Right atrium auricular region (tissue), 2 donors: ENCODE measurements around the gene KRT6A. TPM values are rescaled to one million over a fixed set of nuclear protein-coding genes. Genes with fewer than 3 reads are reported as not detected.

Experiments
- DNase-seq: peaks from one replicate; pipeline ENCODE4 v3.0.0-alpha.2; 2019; ENCODE audit warnings: low spot score
- H3K27ac ChIP-seq, 2 donors: fragments of 200-600 bp; sonication (generic); 1 replicate in 1 of 2; 2 replicates in 1 of 2; pipeline ENCODE4 v1.5.1; 2016 to 2019
- H3K27me3 ChIP-seq, 2 donors: fragments of 200-600 bp; sonication (generic); one replicate each; pipeline versions ENCODE4 v1.5.1 to v1.6.0; 2017 to 2019
- H3K36me3 ChIP-seq: fragments of 200-600 bp; sonication (generic); one replicate; pipeline ENCODE4 v1.5.1; 2016
- H3K4me1 ChIP-seq, 2 donors: fragments of 200-600 bp; sonication (generic); one replicate each; pipeline versions ENCODE4 v1.5.1 to v1.6.0; 2017 to 2019
- H3K4me3 ChIP-seq, 2 donors: fragments of 200-600 bp; sonication (generic); 1 replicate in 1 of 2; 2 replicates in 1 of 2; pipeline ENCODE4 v1.5.1; 2017 to 2019; ENCODE audit warnings: mild to moderate bottlenecking in 1 of 2, moderate library complexity in 1 of 2
- H3K9me3 ChIP-seq, 2 donors: fragments of 200-600 bp; sonication (generic); one replicate each; pipeline ENCODE4 v1.5.1; 2019
- CTCF ChIP-seq, 2 donors: fragments of 200-600 bp; sonication (generic); IDR thresholded peaks; one replicate each; pipeline ENCODE4 v1.5.1; 2019; ENCODE audit warnings: antibody characterized with exemption in 2 of 2
- total RNA-seq, 2 donors: library from RNA; depleted of rRNA; stranded (reverse); fragments of >200 nt; gene quantifications; one replicate each; pipeline ENCODE4 v1.1.0, GENCODE V29; 2016

KRT6A gene
- total RNA-seq, 2 donors from 2014 or later = 0.48 to 7.4 TPM

- no peaks in the 10 kb centered on the region for H3K36me3 ChIP-seq
- no peak overlapping the region for H3K4me3 ChIP-seq
- no peak overlapping the region for H3K27ac ChIP-seq
- H3K9me3 ChIP-seq = no peaks in the 10 kb centered on the region
- H3K4me1 ChIP-seq = no peaks in the 10 kb centered on the region
- no peak for TF ChIP-seq CTCF (IDR thresholded peaks at IDR 0.05)
- no peak for DNase-seq
- H3K27me3 ChIP-seq = no peaks in the 10 kb centered on the region
These were observed 34.2 kb upstream of the KRT6A start for GRCh38 chr12:52527121-52527800.

GRCh38 chr12:52526511-52526951 lies 33.5 kb upstream of the KRT6A start:
- Histone ChIP-seq H3K36me3 (no peaks in the 10 kb centered on the region), H3K27ac (no peak overlapping the region), H3K4me1 (no peaks in the 10 kb centered on the region), H3K4me3 (no peak overlapping the region), H3K9me3 (no peaks in the 10 kb centered on the region), H3K27me3 (no peaks in the 10 kb centered on the region)
- no peak for TF ChIP-seq CTCF (IDR thresholded peaks at IDR 0.05)
- DNase-seq = no peak

DNA sequence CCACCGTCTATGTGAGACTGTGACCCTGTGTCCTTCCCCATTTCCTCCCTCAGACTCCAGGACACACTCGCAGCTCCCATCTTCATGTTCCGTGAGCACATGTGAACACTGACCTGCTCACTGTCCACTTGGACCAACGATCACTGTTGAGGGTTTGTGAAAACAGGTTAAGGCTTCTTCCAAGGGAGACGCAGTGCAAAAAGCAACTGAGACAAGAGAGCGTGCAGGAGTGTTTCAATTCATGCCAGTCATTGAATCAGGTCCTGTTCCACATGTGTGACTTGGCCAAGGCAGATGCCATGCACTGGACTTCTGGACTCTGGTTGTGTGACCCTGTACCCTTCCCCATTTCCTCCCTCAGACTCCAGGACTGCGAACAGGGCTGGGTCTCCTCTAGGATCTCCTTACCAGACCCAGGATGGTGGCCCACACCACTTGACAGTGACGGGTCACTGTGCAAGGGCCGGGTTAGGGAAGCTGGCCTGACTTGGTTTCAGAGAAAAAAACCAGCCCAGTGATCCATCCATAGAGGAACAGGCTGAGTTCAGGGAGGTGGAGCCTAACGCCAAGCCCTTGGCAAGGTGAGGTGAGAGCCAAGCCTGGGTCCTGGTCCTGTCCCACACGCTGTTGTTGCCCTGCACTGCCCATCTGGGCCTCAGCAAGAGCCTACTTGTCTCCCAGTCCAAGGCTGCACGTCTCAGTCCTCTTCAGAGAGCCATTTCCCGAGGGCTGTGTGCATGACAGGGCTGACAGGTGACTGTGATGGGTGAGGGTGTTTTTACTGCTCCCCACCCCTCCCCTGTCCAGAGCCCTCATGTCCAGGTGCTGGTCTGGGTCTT lies 32.8 kb upstream of the KRT6A start:
- DNase-seq = peak; percentile 9
- Histone ChIP-seq H3K27me3 (no peaks in the 10 kb centered on the region), H3K27ac (no peak overlapping the region), H3K4me1 (no peaks in the 10 kb centered on the region), H3K9me3 (no peaks in the 10 kb centered on the region), H3K4me3 (no peak overlapping the region), H3K36me3 (no peaks in the 10 kb centered on the region)
- TF ChIP-seq CTCF (IDR thresholded peaks at IDR 0.05) = no peak

- H3K9me3 ChIP-seq = no peaks in the 10 kb centered on the region
- H3K4me1 ChIP-seq = no peaks in the 10 kb centered on the region
- H3K27me3 ChIP-seq = no peaks in the 10 kb centered on the region
- no peaks in the 10 kb centered on the region for H3K36me3 ChIP-seq
- no peak overlapping the region for H3K27ac ChIP-seq
- H3K4me3 ChIP-seq = no peak overlapping the region
- DNase-seq = peak; percentile 1
- no peak for TF ChIP-seq CTCF (IDR thresholded peaks at IDR 0.05)
These were observed 32.0 kb upstream of the KRT6A start for GRCh38 chr12:52524898-52525591.

DNA sequence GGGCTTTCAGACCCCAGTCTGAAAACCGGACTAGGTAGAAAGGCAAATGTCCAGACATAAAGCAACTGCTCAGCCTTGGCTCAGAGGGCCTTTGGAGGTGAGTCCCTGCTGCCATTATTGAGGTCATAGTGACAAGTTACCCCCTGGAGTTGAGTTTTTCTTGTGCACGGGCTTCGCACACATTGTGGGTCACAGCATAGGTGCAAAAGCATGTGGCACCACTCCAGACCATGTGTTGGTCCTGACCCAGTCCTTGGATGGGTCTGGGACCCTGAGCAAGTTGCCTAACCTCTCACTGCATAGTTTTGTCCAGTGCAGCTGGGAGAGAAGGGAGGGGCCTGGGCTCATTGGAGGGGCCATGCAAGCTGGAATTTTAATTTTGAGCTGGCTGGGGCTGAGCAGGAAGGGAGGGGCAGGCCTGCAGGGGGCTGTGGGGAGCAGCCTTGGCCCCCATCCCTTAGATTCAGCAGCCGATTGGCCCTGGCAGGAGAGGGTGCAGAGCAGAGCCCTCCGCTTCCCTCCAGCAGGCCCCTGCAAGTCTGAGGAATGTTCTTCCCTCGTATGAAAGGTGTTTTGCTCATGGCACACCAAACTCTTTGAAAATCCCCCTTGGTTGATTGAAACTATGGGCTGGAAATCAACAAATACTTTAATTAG lies 31.3 kb upstream of the KRT6A start:
- Histone ChIP-seq H3K27ac (no peak overlapping the region), H3K27me3 (no peaks in the 10 kb centered on the region), H3K9me3 (no peaks in the 10 kb centered on the region), H3K36me3 (no peaks in the 10 kb centered on the region), H3K4me1 (no peaks in the 10 kb centered on the region), H3K4me3 (no peak overlapping the region)
- no peak for TF ChIP-seq CTCF (IDR thresholded peaks at IDR 0.05)
- DNase-seq = peak; percentile 46
